Activated effector memory CD4-positive, alpha-beta T cell treated with Interleukin-2 at 50 U/mL for 16 hours (primary cell): ENCODE measurements around the gene DHFR2.
"Not testable (repeated sequence)": the region's sequence is repeated elsewhere in the genome, so short reads cannot be mapped to it uniquely, and the experiment has no call there.

ENCODE experiments used
- DNase-seq: peaks from one replicate; pipeline ENCODE4 v3.0.0-alpha.2; 2020

DHFR2 gene

GRCh38 chr3:94062513-94063404, at the start of gene DHFR2, which contains the start of gene NSUN3:
Gene DHFR2, minus strand, starts transcription at chr3:94062916. Its CDS starts 1,405 bp downstream, at chr3:94061511.
Gene NSUN3, plus strand, starts transcription at chr3:94063061. Its CDS starts 66 bp downstream, at chr3:94063127.
- peak; percentile 71 for DNase-seq

- no peak for DNase-seq
Observed at GRCh38 chr3:94110854-94111253, 48.1 kb upstream of the DHFR2 start.

- not testable (repeated sequence) for DNase-seq
Observed at GRCh38 chr3:94110232-94110631, 47.5 kb upstream of the DHFR2 start.

GRCh38 chr3:94106268-94106667, 43.6 kb upstream of the DHFR2 start:
- no peak for DNase-seq

GRCh38 chr3:94101860-94102259, 39.1 kb upstream of the DHFR2 start:
- DNase-seq: no peak

GRCh38 chr3:94099311-94099710, 36.6 kb upstream of the DHFR2 start:
- no peak for DNase-seq

- no peak for DNase-seq
Observed at GRCh38 chr3:94098452-94098851, 35.7 kb upstream of the DHFR2 start.

GRCh38 chr3:94095111-94095510, 32.4 kb upstream of the DHFR2 start:
- DNase-seq: no peak

GRCh38 chr3:94093151-94093550, 30.4 kb upstream of the DHFR2 start:
- DNase-seq: no peak

- DNase-seq: no peak
Observed at GRCh38 chr3:94092086-94092485, 29.4 kb upstream of the DHFR2 start.

GRCh38 chr3:94089126-94089525, 26.4 kb upstream of the DHFR2 start:
- no peak for DNase-seq

- DNase-seq: no peak
Observed at GRCh38 chr3:94083261-94083660, 20.5 kb upstream of the DHFR2 start.

GRCh38 chr3:94082391-94082937, 19.7 kb upstream of the DHFR2 start:
- no peak for DNase-seq

- DNase-seq: no peak
Observed at GRCh38 chr3:94081884-94082283, 19.2 kb upstream of the DHFR2 start.

- not testable (repeated sequence) for DNase-seq
Observed at GRCh38 chr3:94080552-94080951, 17.8 kb upstream of the DHFR2 start.

GRCh38 chr3:94076055-94076454, 13.3 kb upstream of the DHFR2 start:
- no peak for DNase-seq

GRCh38 chr3:94071713-94072284, 9.1 kb upstream of the DHFR2 start:
- DNase-seq: no peak

GRCh38 chr3:94070341-94070911, 7.7 kb upstream of the DHFR2 start:
- no peak for DNase-seq

- DNase-seq: no peak
Observed at GRCh38 chr3:94069194-94069813, 6.6 kb upstream of the DHFR2 start.

GRCh38 chr3:94066506-94067500, 4.1 kb upstream of the DHFR2 start:
- DNase-seq: no peak

GRCh38 chr3:94065819-94066480, 3.2 kb upstream of the DHFR2 start:
- DNase-seq: no peak
